Keratinocyte (primary cell): ENCODE measurements around the gene SETBP1.

Source experiments
- CTCF ChIP-seq, 3 experiments: IDR thresholded peaks in 1 of 3; conservative IDR thresholded peaks in 1 of 3; optimal IDR thresholded peaks in 1 of 3; 2 replicates in 2 of 3; 3 replicates in 1 of 3; pipeline versions ENCODE3 to v1.5.1; 2011; ENCODE audit warnings: low read length in 3 of 3, mild to moderate bottlenecking in 3 of 3, moderate library complexity in 2 of 3, control low read depth in 1 of 3, inconsistent platforms in 1 of 3; ENCODE audit not compliant: insufficient read depth in 2 of 3; ENCODE audit errors: extremely low read depth in 1 of 3
- EZH2 ChIP-seq: IDR thresholded peaks from one replicate; pipeline ENCODE4 v1.6.1; 2012; ENCODE audit warnings: inconsistent platforms, mild to moderate bottlenecking, low read length, moderate library complexity

DNA sequence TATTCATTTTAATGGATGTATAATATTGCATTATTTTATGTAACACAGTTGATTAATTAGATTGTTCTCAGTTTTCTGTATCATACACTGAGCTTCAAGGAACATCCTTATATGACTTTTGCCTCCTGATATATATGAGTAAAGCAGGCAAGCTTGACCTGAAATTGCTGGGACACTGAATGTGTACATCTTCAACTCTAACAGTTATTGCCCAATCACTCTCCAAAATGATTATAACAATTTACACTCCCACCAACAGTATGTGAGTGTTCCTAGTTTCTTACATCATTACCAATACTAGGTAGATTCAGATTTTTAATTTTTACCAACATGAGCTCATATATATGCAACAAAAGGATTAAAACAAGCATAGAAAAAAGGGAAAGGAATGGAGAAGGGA lies 379.4 kb downstream of the SETBP1 start:
- TF ChIP-seq CTCF (optimal IDR thresholded peaks at IDR 0.05 in 1 of 3, IDR thresholded peaks at IDR 0.05 in 1 of 3, conservative IDR thresholded peaks at IDR 0.05 in 1 of 3; ENCODE audit: extremely low read depth in 1 of 3, insufficient read depth in 2 of 3, low read length in 3 of 3) (no peak), EZH2 (no peak)
